Measurements from ENCODE around the gene SPART.
"Not testable (repeated sequence)": the region's sequence is repeated elsewhere in the genome, so short reads cannot be mapped to it uniquely, and the experiment has no call there.

DNA sequence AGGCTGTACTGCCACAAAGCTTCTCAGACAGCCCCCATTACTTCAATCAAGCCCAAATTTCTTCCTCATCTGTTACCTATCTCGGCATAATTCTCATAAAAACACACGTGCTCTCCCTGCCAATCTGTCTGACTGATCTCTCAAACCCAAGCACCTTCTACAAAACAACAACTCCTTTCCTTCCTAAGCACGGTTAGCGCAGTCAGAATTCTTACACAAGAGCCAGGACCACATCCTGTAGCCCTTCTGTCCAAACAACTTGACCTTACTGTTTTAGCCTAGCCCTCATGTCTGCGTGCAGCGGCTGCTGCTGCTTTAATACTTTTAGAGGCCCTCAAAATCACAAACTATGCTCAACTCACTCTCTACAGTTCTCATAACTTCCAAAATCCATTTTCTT is 26.4 kb downstream of the SPART start:
- not testable (repeated sequence) for TF ChIP-seq POLR2A (IDR thresholded peaks at IDR 0.05; ENCODE audit: borderline replicate concordance, extremely low read depth, insufficient read depth, insufficient read length); JUND (IDR thresholded peaks at IDR 0.05); CEBPB (IDR thresholded peaks at IDR 0.05; ENCODE audit: low read depth); SP1 (IDR thresholded peaks at IDR 0.05; ENCODE audit: low read depth); RAD21 (IDR thresholded peaks at IDR 0.05; ENCODE audit: low read depth); YY1 (IDR thresholded peaks at IDR 0.05; ENCODE audit: extremely low read depth, insufficient replicate concordance, low read depth, low read length); POLR2AphosphoS5 (IDR thresholded peaks at IDR 0.05; ENCODE audit: low read depth, low read length); SIN3A (IDR thresholded peaks at IDR 0.05; ENCODE audit: low read depth); EZH2 (IDR thresholded peaks at IDR 0.05)
- TF ChIP-seq, protein P1, sequence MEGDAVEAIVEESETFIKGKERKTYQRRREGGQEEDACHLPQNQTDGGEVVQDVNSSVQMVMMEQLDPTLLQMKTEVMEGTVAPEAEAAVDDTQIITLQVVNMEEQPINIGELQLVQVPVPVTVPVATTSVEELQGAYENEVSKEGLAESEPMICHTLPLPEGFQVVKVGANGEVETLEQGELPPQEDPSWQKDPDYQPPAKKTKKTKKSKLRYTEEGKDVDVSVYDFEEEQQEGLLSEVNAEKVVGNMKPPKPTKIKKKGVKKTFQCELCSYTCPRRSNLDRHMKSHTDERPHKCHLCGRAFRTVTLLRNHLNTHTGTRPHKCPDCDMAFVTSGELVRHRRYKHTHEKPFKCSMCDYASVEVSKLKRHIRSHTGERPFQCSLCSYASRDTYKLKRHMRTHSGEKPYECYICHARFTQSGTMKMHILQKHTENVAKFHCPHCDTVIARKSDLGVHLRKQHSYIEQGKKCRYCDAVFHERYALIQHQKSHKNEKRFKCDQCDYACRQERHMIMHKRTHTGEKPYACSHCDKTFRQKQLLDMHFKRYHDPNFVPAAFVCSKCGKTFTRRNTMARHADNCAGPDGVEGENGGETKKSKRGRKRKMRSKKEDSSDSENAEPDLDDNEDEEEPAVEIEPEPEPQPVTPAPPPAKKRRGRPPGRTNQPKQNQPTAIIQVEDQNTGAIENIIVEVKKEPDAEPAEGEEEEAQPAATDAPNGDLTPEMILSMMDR (IDR thresholded peaks at IDR 0.05 in 2 of 3, conservative IDR thresholded peaks at IDR 0.05 in 1 of 3; ENCODE audit: borderline replicate concordance in 1 of 3, insufficient read depth in 1 of 3, low read depth in 2 of 3, low read length in 2 of 3): not testable (repeated sequence)
- TF ChIP-seq, protein P2, sequence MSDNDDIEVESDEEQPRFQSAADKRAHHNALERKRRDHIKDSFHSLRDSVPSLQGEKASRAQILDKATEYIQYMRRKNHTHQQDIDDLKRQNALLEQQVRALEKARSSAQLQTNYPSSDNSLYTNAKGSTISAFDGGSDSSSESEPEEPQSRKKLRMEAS (IDR thresholded peaks at IDR 0.05): not testable (repeated sequence)
- TF ChIP-seq, protein P3, sequence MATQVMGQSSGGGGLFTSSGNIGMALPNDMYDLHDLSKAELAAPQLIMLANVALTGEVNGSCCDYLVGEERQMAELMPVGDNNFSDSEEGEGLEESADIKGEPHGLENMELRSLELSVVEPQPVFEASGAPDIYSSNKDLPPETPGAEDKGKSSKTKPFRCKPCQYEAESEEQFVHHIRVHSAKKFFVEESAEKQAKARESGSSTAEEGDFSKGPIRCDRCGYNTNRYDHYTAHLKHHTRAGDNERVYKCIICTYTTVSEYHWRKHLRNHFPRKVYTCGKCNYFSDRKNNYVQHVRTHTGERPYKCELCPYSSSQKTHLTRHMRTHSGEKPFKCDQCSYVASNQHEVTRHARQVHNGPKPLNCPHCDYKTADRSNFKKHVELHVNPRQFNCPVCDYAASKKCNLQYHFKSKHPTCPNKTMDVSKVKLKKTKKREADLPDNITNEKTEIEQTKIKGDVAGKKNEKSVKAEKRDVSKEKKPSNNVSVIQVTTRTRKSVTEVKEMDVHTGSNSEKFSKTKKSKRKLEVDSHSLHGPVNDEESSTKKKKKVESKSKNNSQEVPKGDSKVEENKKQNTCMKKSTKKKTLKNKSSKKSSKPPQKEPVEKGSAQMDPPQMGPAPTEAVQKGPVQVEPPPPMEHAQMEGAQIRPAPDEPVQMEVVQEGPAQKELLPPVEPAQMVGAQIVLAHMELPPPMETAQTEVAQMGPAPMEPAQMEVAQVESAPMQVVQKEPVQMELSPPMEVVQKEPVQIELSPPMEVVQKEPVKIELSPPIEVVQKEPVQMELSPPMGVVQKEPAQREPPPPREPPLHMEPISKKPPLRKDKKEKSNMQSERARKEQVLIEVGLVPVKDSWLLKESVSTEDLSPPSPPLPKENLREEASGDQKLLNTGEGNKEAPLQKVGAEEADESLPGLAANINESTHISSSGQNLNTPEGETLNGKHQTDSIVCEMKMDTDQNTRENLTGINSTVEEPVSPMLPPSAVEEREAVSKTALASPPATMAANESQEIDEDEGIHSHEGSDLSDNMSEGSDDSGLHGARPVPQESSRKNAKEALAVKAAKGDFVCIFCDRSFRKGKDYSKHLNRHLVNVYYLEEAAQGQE (IDR thresholded peaks at IDR 0.05; ENCODE audit: low read depth): not testable (repeated sequence)
- TF ChIP-seq, protein P4, sequence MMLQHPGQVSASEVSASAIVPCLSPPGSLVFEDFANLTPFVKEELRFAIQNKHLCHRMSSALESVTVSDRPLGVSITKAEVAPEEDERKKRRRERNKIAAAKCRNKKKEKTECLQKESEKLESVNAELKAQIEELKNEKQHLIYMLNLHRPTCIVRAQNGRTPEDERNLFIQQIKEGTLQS (IDR thresholded peaks at IDR 0.05): not testable (repeated sequence)
